Endometrial microvascular endothelial cells (primary cell): ENCODE results near the gene MESD. TPM values are rescaled to one million over a fixed set of nuclear protein-coding genes. Genes with fewer than 3 reads are reported as not detected.
"Not testable (repeated sequence)": the region's sequence is repeated elsewhere in the genome, so short reads cannot be mapped to it uniquely, and the experiment has no call there.

Experiments used
- in situ Hi-C: cut with HindIII; loops from 2 replicates; pipeline ENCODE4 v1.10.0; 2017; ENCODE audit warnings: low sequenced_read_pairs, low pct_unique_long_range_greater_than_20kb; ENCODE audit errors: inconsistent ontology term
- total RNA-seq: library from RNA; depleted of rRNA; stranded (reverse); fragments of >200 nt; gene quantifications from one replicate; pipeline ENCODE4 v1.2.3, GENCODE V29; 2015; ENCODE audit errors: inconsistent ontology term

Gene MESD
- total RNA-seq, 1 donor from 2014 or later, result 20.9 TPM

- in situ Hi-C loops, result no loop called here
Measured at GRCh38 chr15:80970658-80971057, 19.0 kb downstream of the MESD start.

GRCh38 chr15:80970018-80970657, 19.5 kb downstream of the MESD start:
- in situ Hi-C loops, result no loop called here

- in situ Hi-C loops, result no loop called here
Measured at GRCh38 chr15:80969316-80969715, 20.3 kb downstream of the MESD start.

GRCh38 chr15:80967991-80968510, 21.6 kb downstream of the MESD start:
- in situ Hi-C loops, result no loop called here

GRCh38 chr15:80967451-80967850, 22.2 kb downstream of the MESD start:
- in situ Hi-C loops, result no loop called here

GRCh38 chr15:80966431-80967197, 23.0 kb downstream of the MESD start:
- in situ Hi-C loops, result no loop called here

GRCh38 chr15:80965454-80965853, 24.2 kb downstream of the MESD start:
- in situ Hi-C loops, result not testable (repeated sequence)

- in situ Hi-C loops, result no loop called here
Measured at GRCh38 chr15:80958818-80959495, 30.7 kb downstream of the MESD start.

DNA sequence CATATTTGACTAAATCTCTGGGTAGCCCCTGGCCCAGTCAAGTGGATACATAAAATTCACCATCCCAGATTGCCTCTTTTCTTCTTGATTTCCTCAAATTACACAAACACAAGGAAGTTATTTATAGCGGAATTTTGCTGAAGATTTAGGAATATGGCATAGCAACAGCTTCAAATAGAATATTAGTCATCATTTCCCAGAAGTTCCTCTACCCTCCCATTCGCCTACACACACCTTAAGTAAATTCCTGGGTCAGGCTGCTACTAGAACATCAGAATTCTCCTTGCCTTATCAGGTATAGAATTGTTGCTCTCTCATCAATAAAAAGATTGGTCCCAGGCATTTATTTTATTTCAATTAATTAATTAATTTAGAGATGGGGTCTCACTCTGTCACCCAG, 31.6 kb downstream of the MESD start:
- in situ Hi-C loops, result no loop called here

DNA sequence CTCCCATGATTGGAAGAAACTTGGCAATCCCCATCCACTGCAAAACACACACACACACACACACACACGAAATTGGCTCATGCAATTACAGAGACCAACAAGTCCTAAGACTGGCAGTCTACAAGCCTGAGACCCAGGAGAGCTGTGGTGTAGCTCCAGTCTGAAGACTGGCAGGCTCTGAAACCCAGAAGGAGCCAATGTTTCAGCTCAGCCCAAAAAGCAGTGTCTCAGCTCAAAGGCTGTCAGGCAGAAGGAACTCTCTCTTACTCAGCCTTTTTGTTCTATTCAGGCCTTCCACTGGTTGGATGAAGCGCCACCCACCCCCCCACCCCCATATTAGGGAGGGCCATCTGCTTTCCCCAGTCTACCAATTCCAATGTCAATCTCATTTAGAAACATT, 32.1 kb downstream of the MESD start:
- in situ Hi-C loops, result no loop called here

GRCh38 chr15:80955571-80956452, 33.8 kb downstream of the MESD start:
- in situ Hi-C loops, result not testable (repeated sequence)

DNA sequence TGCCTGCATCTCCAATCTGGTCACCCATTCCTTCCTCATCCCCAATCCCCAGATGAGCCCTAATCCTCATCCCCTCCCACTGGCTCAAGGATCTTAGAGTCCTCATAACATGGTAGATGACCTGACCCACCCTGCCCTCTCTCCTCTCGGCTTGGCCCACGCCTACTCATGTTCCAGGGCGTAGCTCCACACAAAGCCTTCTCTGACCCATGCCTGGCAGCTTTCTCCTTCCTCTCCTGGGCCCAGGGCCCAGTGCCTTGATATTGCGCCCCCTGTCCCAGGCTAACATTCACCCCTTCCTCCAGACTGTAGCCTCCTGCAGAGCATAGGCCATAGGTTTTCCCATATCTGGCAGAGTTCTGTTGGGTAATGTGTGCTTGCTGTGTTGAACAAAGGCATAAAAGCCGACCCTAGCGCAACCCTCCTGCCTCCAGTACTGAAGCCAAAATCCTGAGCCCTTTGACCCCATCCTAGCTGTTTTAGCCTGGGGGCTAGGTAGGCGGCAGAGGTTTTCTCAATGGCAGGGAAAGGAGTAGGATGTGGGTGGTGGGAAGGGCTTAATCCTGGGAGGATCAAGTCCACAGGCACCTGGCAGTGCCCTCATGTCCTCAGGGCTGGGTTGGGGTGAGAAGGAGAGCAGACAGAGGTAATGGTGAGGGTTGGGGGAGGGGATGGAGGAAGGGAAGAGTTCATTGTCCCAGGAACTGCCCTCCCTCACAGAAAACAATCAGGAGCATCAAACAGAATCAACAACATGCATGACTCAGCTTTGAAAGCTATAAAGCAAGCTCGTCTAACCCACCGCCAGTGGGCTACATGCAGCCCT, 35.5 kb downstream of the MESD start:
- in situ Hi-C loops, result no loop called here

DNA sequence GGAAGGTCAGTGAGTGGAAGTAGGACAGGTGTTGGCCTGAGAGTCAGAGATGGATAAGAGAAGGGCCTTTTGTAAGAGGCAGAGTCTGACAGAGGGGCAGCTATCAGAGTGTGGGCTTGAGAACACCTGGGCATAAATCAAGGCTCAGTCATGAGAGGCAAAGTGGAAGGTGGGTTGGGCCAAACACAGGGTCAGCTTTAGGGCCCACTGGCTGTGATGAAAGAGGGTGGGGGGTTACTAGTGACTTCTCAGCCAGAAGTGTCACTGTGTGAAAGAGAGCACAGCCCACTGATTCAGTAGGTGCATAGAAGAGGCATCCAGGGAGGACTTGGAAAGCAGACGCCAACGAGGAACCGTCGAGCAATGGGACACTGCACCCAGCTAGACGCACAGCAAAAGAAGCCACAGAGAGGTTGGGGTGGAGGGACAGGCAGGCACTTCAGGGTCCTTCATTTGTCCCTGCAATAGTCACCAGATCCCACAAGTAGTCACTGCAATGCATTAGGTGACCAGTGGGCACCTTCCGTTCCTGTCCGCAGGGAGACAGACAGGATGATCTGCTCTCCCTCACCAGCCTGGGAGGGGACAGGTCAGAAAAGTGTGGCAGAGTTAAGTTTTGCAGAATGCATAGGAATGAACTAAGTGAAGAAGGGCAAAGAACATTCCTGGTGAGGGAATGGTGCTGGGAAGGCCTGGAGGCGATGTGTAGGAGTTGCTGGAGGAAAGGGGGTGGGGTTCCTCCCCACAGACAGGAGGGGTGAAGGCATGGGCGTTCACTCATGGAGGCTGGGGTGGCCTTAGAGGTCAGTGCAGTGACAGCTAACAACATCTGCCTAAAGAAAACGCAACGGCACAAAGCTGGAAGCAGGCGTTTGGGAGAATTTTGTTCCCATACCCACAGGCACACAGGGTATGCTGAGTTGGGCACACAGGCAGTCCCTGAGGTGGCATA, 36.3 kb downstream of the MESD start:
- in situ Hi-C loops, result no loop called here

GRCh38 chr15:80951941-80952340, 37.7 kb downstream of the MESD start:
- in situ Hi-C loops, result no loop called here

- in situ Hi-C loops, result no loop called here
Measured at GRCh38 chr15:80950291-80951078, 39.1 kb downstream of the MESD start.

DNA sequence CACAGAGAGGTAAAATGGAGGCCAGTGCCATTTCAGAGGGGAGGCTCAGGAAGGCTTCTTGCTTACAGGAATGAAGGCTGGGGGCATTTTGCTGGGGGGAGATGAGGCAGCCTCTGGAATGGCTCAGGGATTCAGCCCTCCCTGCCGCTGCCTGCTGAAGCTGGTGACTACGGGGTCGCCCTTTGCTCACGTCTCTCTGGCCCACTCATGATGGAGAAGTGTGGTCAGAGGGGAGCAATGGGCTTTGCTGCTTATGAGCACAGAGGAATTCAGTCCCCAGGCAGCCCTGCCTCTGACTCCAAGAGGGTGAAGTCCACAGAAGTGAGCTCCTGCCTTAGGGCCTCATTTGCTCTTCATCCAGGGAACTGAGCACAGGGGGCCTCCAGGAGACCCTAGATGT, 39.9 kb downstream of the MESD start:
- in situ Hi-C loops, result no loop called here
